ENCODE data around the gene DCAF7.

Gene DCAF7

DNA sequence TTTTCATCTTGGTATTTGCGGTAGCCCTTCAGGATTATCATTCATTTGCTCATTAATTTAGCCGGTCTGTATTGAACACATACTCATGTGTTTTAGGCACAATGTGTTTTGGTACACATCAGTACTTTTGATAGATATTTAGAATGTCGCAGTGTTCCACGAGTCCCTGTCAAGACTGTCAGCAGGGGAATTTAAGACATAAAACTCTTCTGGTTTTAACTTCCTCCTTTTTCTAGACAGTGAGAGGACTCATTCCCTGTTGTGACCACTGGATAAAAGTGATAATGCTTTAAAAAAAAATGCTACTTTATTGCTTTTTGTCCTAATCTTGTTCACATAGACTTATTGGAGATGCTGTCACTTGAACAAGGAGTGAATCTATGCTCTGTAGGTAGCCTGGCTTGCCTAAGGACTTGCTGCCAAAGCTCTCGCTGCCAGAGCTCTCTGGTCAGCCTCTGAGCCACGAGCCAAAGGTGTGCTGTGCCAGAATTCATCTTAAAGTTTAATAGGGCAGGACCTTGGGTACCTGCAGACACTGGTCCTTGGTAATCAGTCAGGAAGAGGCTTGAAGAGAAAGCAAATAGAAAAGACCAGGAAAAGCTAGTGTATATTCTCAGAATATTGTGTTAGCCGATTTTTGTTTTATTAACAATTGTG lies 5.4 kb downstream of the DCAF7 start:
- ChIA-PET POLR2A (no interaction called here), CTCF (interaction anchor here (0.6 kb wide), 1 partner anchor 33 kb away, joined by 3 read pairs; the partner anchor contains the start of gene KCNH6)
- no peak for TF ChIP-seq LEF1 (IDR thresholded peaks at IDR 0.05; ENCODE audit: borderline replicate concordance)
- no peak for TF ChIP-seq SP1 (IDR thresholded peaks at IDR 0.05)
- no peak for TF ChIP-seq ARNT (IDR thresholded peaks at IDR 0.05)
- no peak for TF ChIP-seq NFRKB (IDR thresholded peaks at IDR 0.05)
- no peak for TF ChIP-seq TARDBP (IDR thresholded peaks at IDR 0.05)
- no peak for TF ChIP-seq L3MBTL2 (conservative IDR thresholded peaks at IDR 0.05)
- TF ChIP-seq ELF4 (IDR thresholded peaks at IDR 0.05): no peak
- no peak for TF ChIP-seq CTBP1 (IDR thresholded peaks at IDR 0.05; ENCODE audit: borderline replicate concordance)
- no peak for TF ChIP-seq FOXK2 (IDR thresholded peaks at IDR 0.05)
- no peak for TF ChIP-seq FOXM1 (IDR thresholded peaks at IDR 0.05; ENCODE audit: borderline replicate concordance)
- TF ChIP-seq, protein P1, sequence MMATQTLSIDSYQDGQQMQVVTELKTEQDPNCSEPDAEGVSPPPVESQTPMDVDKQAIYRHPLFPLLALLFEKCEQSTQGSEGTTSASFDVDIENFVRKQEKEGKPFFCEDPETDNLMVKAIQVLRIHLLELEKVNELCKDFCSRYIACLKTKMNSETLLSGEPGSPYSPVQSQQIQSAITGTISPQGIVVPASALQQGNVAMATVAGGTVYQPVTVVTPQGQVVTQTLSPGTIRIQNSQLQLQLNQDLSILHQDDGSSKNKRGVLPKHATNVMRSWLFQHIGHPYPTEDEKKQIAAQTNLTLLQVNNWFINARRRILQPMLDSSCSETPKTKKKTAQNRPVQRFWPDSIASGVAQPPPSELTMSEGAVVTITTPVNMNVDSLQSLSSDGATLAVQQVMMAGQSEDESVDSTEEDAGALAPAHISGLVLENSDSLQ (IDR thresholded peaks at IDR 0.05): no peak
- no peak for TF ChIP-seq HDGF (IDR thresholded peaks at IDR 0.05; ENCODE audit: borderline replicate concordance)
- no peak for TF ChIP-seq FOXA1 (IDR thresholded peaks at IDR 0.05)
- no peak for TF ChIP-seq ZNF384 (IDR thresholded peaks at IDR 0.05)
- TF ChIP-seq BHLHE40 (IDR thresholded peaks at IDR 0.05; ENCODE audit: borderline replicate concordance): no peak
- no peak for TF ChIP-seq SUZ12 (IDR thresholded peaks at IDR 0.05)
- DNase-seq (ENCODE audit: extremely low spot score): no peak

DNA sequence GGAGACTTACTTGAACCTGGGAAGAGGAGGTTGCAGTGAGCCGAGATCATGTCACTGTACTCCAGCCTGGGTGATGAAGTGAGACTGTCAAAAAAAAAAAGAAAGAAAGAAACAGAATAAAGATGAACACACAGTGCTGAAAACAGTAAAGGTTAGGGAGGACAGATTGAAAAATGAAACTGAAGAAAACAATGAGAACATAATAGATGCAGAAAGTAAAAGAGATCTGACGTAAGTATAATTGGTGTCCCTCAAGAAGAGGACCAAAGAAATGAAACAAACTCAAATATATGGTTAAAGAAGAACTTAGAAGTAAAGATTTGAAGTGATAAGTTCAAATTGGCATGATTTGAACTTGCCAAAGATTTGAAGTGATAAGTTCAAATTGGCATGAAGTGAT lies 7.1 kb downstream of the DCAF7 start:
- POLR2A ChIA-PET: no interaction called here
- no peak for TF ChIP-seq FOXK2 (IDR thresholded peaks at IDR 0.05)
- TF ChIP-seq SP1 (IDR thresholded peaks at IDR 0.05): no peak
- TF ChIP-seq FOXM1 (IDR thresholded peaks at IDR 0.05; ENCODE audit: borderline replicate concordance): no peak
- TF ChIP-seq CTBP1 (IDR thresholded peaks at IDR 0.05; ENCODE audit: borderline replicate concordance): no peak
- no peak for TF ChIP-seq LEF1 (IDR thresholded peaks at IDR 0.05; ENCODE audit: borderline replicate concordance)
- TF ChIP-seq ZNF384 (IDR thresholded peaks at IDR 0.05): no peak
- TF ChIP-seq ARNT (IDR thresholded peaks at IDR 0.05): no peak
- no peak for TF ChIP-seq SUZ12 (IDR thresholded peaks at IDR 0.05)
- TF ChIP-seq ELF4 (IDR thresholded peaks at IDR 0.05): no peak
- TF ChIP-seq BHLHE40 (IDR thresholded peaks at IDR 0.05; ENCODE audit: borderline replicate concordance): no peak
- no peak for TF ChIP-seq FOXA1 (IDR thresholded peaks at IDR 0.05)
- no peak for TF ChIP-seq L3MBTL2 (conservative IDR thresholded peaks at IDR 0.05)
- TF ChIP-seq, protein P1 (IDR thresholded peaks at IDR 0.05): no peak
- TF ChIP-seq TARDBP (IDR thresholded peaks at IDR 0.05): no peak
- CTCF ChIA-PET: no interaction called here
- no peak for DNase-seq (ENCODE audit: extremely low spot score)

DNA sequence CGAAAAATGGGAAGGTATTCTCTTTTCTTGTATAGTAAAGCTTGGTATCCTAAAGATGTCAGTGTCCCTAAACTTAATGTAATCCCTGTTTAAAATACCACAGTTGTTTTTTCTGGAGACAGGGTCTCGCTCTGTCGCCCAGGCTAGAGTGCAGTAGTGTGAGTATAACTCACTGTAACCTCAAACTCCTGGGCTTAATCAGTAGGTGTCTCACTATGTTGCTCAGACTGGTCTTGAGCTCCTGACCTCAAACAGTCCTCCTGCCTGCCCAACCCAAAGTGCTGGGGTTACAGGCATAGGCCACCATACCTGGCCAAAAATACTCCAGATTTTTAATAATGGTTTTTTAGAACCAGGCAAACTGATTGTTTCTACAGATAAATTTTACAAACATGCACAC lies 8.2 kb downstream of the DCAF7 start:
- POLR2A ChIA-PET: interaction anchor here (0.9 kb wide), 1 partner anchor 218 kb away, joined by 3 read pairs; no protein-coding TSS in a partner anchor
- TF ChIP-seq TARDBP (IDR thresholded peaks at IDR 0.05) (no peak), FOXM1 (IDR thresholded peaks at IDR 0.05; ENCODE audit: borderline replicate concordance) (no peak), CTBP1 (IDR thresholded peaks at IDR 0.05; ENCODE audit: borderline replicate concordance) (no peak), SUZ12 (IDR thresholded peaks at IDR 0.05) (no peak), L3MBTL2 (conservative IDR thresholded peaks at IDR 0.05) (no peak), HDGF (IDR thresholded peaks at IDR 0.05; ENCODE audit: borderline replicate concordance) (no peak), NFRKB (IDR thresholded peaks at IDR 0.05) (no peak), BHLHE40 (IDR thresholded peaks at IDR 0.05; ENCODE audit: borderline replicate concordance) (no peak), ELF4 (IDR thresholded peaks at IDR 0.05) (no peak), ARNT (IDR thresholded peaks at IDR 0.05) (no peak)
- TF ChIP-seq, protein P1 (IDR thresholded peaks at IDR 0.05): no peak
- CTCF ChIA-PET: no interaction called here
- DNase-seq (ENCODE audit: extremely low spot score): no peak

DNA sequence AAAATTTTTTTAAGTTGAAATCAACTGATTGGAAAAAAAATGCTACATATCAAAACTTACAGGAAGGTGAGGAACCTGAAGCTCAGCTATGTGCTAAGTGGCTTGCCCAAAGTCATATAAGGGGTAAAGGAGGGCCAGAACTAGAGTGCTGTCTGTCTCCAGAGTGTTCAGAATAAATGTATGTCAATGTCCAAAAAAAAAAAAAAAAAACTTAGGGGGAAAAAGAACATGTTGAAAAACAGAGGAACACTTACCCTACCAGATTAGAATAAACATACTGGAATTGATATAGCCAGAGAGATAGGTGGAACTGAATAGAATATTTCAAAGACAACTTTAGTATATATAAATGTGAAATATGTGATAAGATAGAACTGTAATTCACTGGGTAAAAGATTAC lies 11.5 kb downstream of the DCAF7 start:
- ChIA-PET POLR2A (interaction anchor here (0.9 kb wide), 1 partner anchor 40 kb away, joined by 3 read pairs; no protein-coding TSS in a partner anchor), CTCF (no interaction called here)
- TF ChIP-seq CTBP1 (IDR thresholded peaks at IDR 0.05; ENCODE audit: borderline replicate concordance): no peak
- no peak for TF ChIP-seq SUZ12 (IDR thresholded peaks at IDR 0.05)
- TF ChIP-seq, protein P1 (IDR thresholded peaks at IDR 0.05): no peak
- TF ChIP-seq LEF1 (IDR thresholded peaks at IDR 0.05; ENCODE audit: borderline replicate concordance): no peak
- TF ChIP-seq ELF4 (IDR thresholded peaks at IDR 0.05): no peak
- TF ChIP-seq TARDBP (IDR thresholded peaks at IDR 0.05): no peak
- no peak for TF ChIP-seq BHLHE40 (IDR thresholded peaks at IDR 0.05; ENCODE audit: borderline replicate concordance)
- no peak for TF ChIP-seq HDGF (IDR thresholded peaks at IDR 0.05; ENCODE audit: borderline replicate concordance)
- no peak for TF ChIP-seq ZNF384 (IDR thresholded peaks at IDR 0.05)
- TF ChIP-seq FOXM1 (IDR thresholded peaks at IDR 0.05; ENCODE audit: borderline replicate concordance): no peak
- TF ChIP-seq FOXA1 (IDR thresholded peaks at IDR 0.05): no peak
- no peak for TF ChIP-seq NFRKB (IDR thresholded peaks at IDR 0.05)
- no peak for TF ChIP-seq SP1 (IDR thresholded peaks at IDR 0.05)
- no peak for TF ChIP-seq ARNT (IDR thresholded peaks at IDR 0.05)
- no peak for TF ChIP-seq FOXK2 (IDR thresholded peaks at IDR 0.05)
- no peak for TF ChIP-seq L3MBTL2 (conservative IDR thresholded peaks at IDR 0.05)
- no peak for DNase-seq (ENCODE audit: extremely low spot score)

DNA sequence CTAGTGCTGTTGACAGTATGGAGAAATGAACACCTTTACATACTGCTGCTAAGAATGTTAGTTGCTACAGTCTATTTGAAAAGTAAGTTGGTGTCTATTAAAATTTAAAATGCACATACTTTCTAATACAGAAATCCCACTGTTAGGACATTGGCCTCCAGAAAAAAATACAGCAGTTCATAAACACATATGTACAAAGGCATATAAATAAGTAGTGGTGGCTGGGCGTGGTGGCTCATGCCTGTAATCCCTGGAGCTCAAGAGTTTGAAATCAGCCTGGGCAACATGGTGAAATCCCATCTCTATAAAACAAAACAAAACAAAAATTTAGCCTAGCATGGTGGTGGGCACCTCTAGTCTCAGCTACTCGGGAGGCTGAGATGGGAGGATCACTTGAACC lies 13.1 kb downstream of the DCAF7 start:
- TF ChIP-seq NFRKB (IDR thresholded peaks at IDR 0.05): no peak
- TF ChIP-seq ZNF384 (IDR thresholded peaks at IDR 0.05): no peak
- no peak for TF ChIP-seq TARDBP (IDR thresholded peaks at IDR 0.05)
- no peak for TF ChIP-seq HDGF (IDR thresholded peaks at IDR 0.05; ENCODE audit: borderline replicate concordance)
- TF ChIP-seq LEF1 (IDR thresholded peaks at IDR 0.05; ENCODE audit: borderline replicate concordance): no peak
- no peak for TF ChIP-seq L3MBTL2 (conservative IDR thresholded peaks at IDR 0.05)
- no peak for TF ChIP-seq FOXK2 (IDR thresholded peaks at IDR 0.05)
- TF ChIP-seq ARNT (IDR thresholded peaks at IDR 0.05): no peak
- no peak for TF ChIP-seq FOXA1 (IDR thresholded peaks at IDR 0.05)
- TF ChIP-seq BHLHE40 (IDR thresholded peaks at IDR 0.05; ENCODE audit: borderline replicate concordance): no peak
- no peak for TF ChIP-seq ELF4 (IDR thresholded peaks at IDR 0.05)
- no peak for TF ChIP-seq CTBP1 (IDR thresholded peaks at IDR 0.05; ENCODE audit: borderline replicate concordance)
- no peak for TF ChIP-seq SP1 (IDR thresholded peaks at IDR 0.05)
- no peak for TF ChIP-seq FOXM1 (IDR thresholded peaks at IDR 0.05; ENCODE audit: borderline replicate concordance)
- TF ChIP-seq SUZ12 (IDR thresholded peaks at IDR 0.05): no peak
- TF ChIP-seq, protein P1 (IDR thresholded peaks at IDR 0.05): no peak
- ChIA-PET POLR2A (interaction anchor here (1.2 kb wide), 1 partner anchor 12 kb away, joined by 3 read pairs; no protein-coding TSS in a partner anchor), CTCF (no interaction called here)
- no peak for DNase-seq (ENCODE audit: extremely low spot score)
